Measurements from ENCODE around the gene LRRC3C.
A peak's percentile ranks its signal among the peaks of the same experiment; 100 is the strongest.

The LRRC3C gene

GRCh38 chr17:39953471-39953888 lies 25.9 kb downstream of the LRRC3C start:
- Histone ChIP-seq H3K4me3 (ENCODE audit: low read length) (peak overlapping the region; percentile 62), H3K27ac (ENCODE audit: low read length) (no peak overlapping the region), H3K79me2 (ENCODE audit: low read length) (no peaks in the 10 kb centered on the region), H3F3A (ENCODE audit: insufficient read depth, low read length) (no peaks in the 10 kb centered on the region), H3K27me3 (replicated peaks; ENCODE audit: insufficient read depth, low read length) (0 out of 2 replicates have a peak, but pooled peaks cover 4% of the 10 kb centered on the region), H4K20me1 (ENCODE audit: insufficient read depth, low read length) (no peaks in the 10 kb centered on the region), H3K36me3 (replicated peaks; ENCODE audit: insufficient read depth, low read length) (no peaks in the 10 kb centered on the region), H3K9me3 (replicated peaks; ENCODE audit: insufficient read depth, low read length) (no peaks in the 10 kb centered on the region), H3K4me2 (ENCODE audit: low read depth, low read length) (peak overlapping the region; percentile 95), H2AFZ (ENCODE audit: low read length) (peak overlapping the region; percentile 96), H3K4me1 (ENCODE audit: low read length) (peaks cover 11% of the 10 kb centered on the region), H3K9ac (ENCODE audit: low read length) (peak overlapping the region; percentile 51; the same call in 1 of the 2 replicates), H3K9me2 (replicated peaks; ENCODE audit: insufficient read depth, low read length) (no peaks in the 10 kb centered on the region)
- no peak for DNase-seq
- TF ChIP-seq CTCF (IDR thresholded peaks at IDR 0.05; ENCODE audit: low read length): no peak
- no peak for TF ChIP-seq EZH2 (optimal IDR thresholded peaks at IDR 0.05; ENCODE audit: low read depth, low read length)
- no peak for TF ChIP-seq EZH2phosphoT487 (IDR thresholded peaks at IDR 0.05; ENCODE audit: low read length)

- DNase-seq: no peak
- TF ChIP-seq EZH2phosphoT487 (IDR thresholded peaks at IDR 0.05; ENCODE audit: low read length) (no peak), CTCF (IDR thresholded peaks at IDR 0.05; ENCODE audit: low read length) (no peak), EZH2 (optimal IDR thresholded peaks at IDR 0.05; ENCODE audit: low read depth, low read length) (no peak)
- H4K20me1 ChIP-seq (ENCODE audit: insufficient read depth, low read length): no peaks in the 10 kb centered on the region
- H3K36me3 ChIP-seq (replicated peaks; ENCODE audit: insufficient read depth, low read length): no peaks in the 10 kb centered on the region
- 0 out of 2 replicates have a peak, but pooled peaks cover 4% of the 10 kb centered on the region for H3K27me3 ChIP-seq (replicated peaks; ENCODE audit: insufficient read depth, low read length)
- H2AFZ ChIP-seq (ENCODE audit: low read length): no peak overlapping the region
- H3K9ac ChIP-seq (ENCODE audit: low read length): no peak overlapping the region
- H3F3A ChIP-seq (ENCODE audit: insufficient read depth, low read length): no peaks in the 10 kb centered on the region
- H3K4me2 ChIP-seq (ENCODE audit: low read depth, low read length): no peak overlapping the region
- no peak overlapping the region for H3K27ac ChIP-seq (ENCODE audit: low read length)
- H3K79me2 ChIP-seq (ENCODE audit: low read length): no peaks in the 10 kb centered on the region
- no peak overlapping the region for H3K4me3 ChIP-seq (ENCODE audit: low read length)
- H3K9me3 ChIP-seq (replicated peaks; ENCODE audit: insufficient read depth, low read length): no peaks in the 10 kb centered on the region
- no peaks in the 10 kb centered on the region for H3K9me2 ChIP-seq (replicated peaks; ENCODE audit: insufficient read depth, low read length)
- peaks cover 13% of the 10 kb centered on the region for H3K4me1 ChIP-seq (ENCODE audit: low read length)
Measured at GRCh38 chr17:39954876-39955275, 27.3 kb downstream of the LRRC3C start.

- TF ChIP-seq EZH2phosphoT487 (IDR thresholded peaks at IDR 0.05; ENCODE audit: low read length) (no peak), CTCF (IDR thresholded peaks at IDR 0.05; ENCODE audit: low read length) (no peak), EZH2 (optimal IDR thresholded peaks at IDR 0.05; ENCODE audit: low read depth, low read length) (no peak)
Measured at GRCh38 chr17:39955726-39956225, 28.2 kb downstream of the LRRC3C start.

More at GRCh38 chr17:39955726-39956225, 28.2 kb downstream of the LRRC3C start:
- H4K20me1 ChIP-seq (ENCODE audit: insufficient read depth, low read length): no peaks in the 10 kb centered on the region
- no peaks in the 10 kb centered on the region for H3K9me2 ChIP-seq (replicated peaks; ENCODE audit: insufficient read depth, low read length)
- H2AFZ ChIP-seq (ENCODE audit: low read length): no peak overlapping the region
- H3K79me2 ChIP-seq (ENCODE audit: low read length): no peaks in the 10 kb centered on the region
- H3K4me1 ChIP-seq (ENCODE audit: low read length): peaks cover 13% of the 10 kb centered on the region
- H3K4me3 ChIP-seq (ENCODE audit: low read length): no peak overlapping the region
- no peak for DNase-seq
- no peaks in the 10 kb centered on the region for H3K36me3 ChIP-seq (replicated peaks; ENCODE audit: insufficient read depth, low read length)
- 0 out of 2 replicates have a peak, but pooled peaks cover 4% of the 10 kb centered on the region for H3K27me3 ChIP-seq (replicated peaks; ENCODE audit: insufficient read depth, low read length)
- no peaks in the 10 kb centered on the region for H3K9me3 ChIP-seq (replicated peaks; ENCODE audit: insufficient read depth, low read length)
- H3K4me2 ChIP-seq (ENCODE audit: low read depth, low read length): no peak overlapping the region
- H3K27ac ChIP-seq (ENCODE audit: low read length): no peak overlapping the region
- no peak overlapping the region for H3K9ac ChIP-seq (ENCODE audit: low read length)
- H3F3A ChIP-seq (ENCODE audit: insufficient read depth, low read length): no peaks in the 10 kb centered on the region

Data from MM.1S (cell line).